Daoy (cell line): Measurements from ENCODE around the gene C10orf62. TPM values are rescaled to one million over a fixed set of nuclear protein-coding genes. Genes with fewer than 3 reads are reported as not detected.
"Not testable (repeated sequence)": the region's sequence is repeated elsewhere in the genome, so short reads cannot be mapped to it uniquely, and the experiment has no call there.

Source experiments
- DNase-seq: peaks from one replicate; pipeline ENCODE4 v3.0.0-alpha.2; 2015; ENCODE audit warnings: low read depth
- total RNA-seq: library from RNA; depleted of rRNA; stranded (reverse); fragments of >200 nt; shearing (Covaris generic); gene quantifications from 2 replicates; pipeline ENCODE4 v1.2.3, GENCODE V29; 2014; rRNA removed

The C10orf62 gene
- not detected in 2 replicates for total RNA-seq

GRCh38 chr10:97589479-97589878 is at the start of gene C10orf62:
TSS of gene C10orf62 (plus strand) at chr10:97589721. CDS start at chr10:97589898, 177 bp downstream.
- DNase-seq: no peak

- peak; percentile 39 for DNase-seq
Observed at GRCh38 chr10:97540669-97541500, 48.6 kb upstream of the C10orf62 start.

GRCh38 chr10:97542169-97543024 is 47.1 kb upstream of the C10orf62 start:
- DNase-seq: peak; percentile 93

- peak; percentile 96 for DNase-seq
Observed at GRCh38 chr10:97543025-97543546, 46.4 kb upstream of the C10orf62 start.

GRCh38 chr10:97546456-97547270 is 42.9 kb upstream of the C10orf62 start:
- no peak for DNase-seq

GRCh38 chr10:97547271-97547600 is 42.3 kb upstream of the C10orf62 start:
- no peak for DNase-seq

- DNase-seq: no peak
Observed at GRCh38 chr10:97547962-97548361, 41.6 kb upstream of the C10orf62 start.

GRCh38 chr10:97548828-97549455 is 40.6 kb upstream of the C10orf62 start:
- DNase-seq: no peak

GRCh38 chr10:97549587-97550322 is 39.8 kb upstream of the C10orf62 start:
- DNase-seq: no peak

- DNase-seq: no peak
Observed at GRCh38 chr10:97550336-97551149, 39.0 kb upstream of the C10orf62 start.

GRCh38 chr10:97551271-97551670 is 38.2 kb upstream of the C10orf62 start:
- DNase-seq: no peak

GRCh38 chr10:97553575-97554031 is 35.9 kb upstream of the C10orf62 start:
- peak; percentile 58 for DNase-seq

- DNase-seq: not testable (repeated sequence)
Observed at GRCh38 chr10:97554336-97554735, 35.2 kb upstream of the C10orf62 start.

GRCh38 chr10:97555541-97555940 is 34.0 kb upstream of the C10orf62 start:
- DNase-seq: not testable (repeated sequence)

- DNase-seq: peak; percentile 57
Observed at GRCh38 chr10:97560731-97561381, 28.7 kb upstream of the C10orf62 start.

GRCh38 chr10:97561386-97562077 is 28.0 kb upstream of the C10orf62 start:
- DNase-seq: not testable (repeated sequence)

- DNase-seq: not testable (repeated sequence)
Observed at GRCh38 chr10:97562329-97562728, 27.2 kb upstream of the C10orf62 start.

- DNase-seq: no peak
Observed at GRCh38 chr10:97563337-97563736, 26.2 kb upstream of the C10orf62 start.
